Calu3 (cell line): ENCODE measurements around the gene CDH13. TPM values are rescaled to one million over a fixed set of nuclear protein-coding genes. Genes with fewer than 3 reads are reported as not detected.

ENCODE experiments used
- BruUV-seq: library from RNA; stranded (reverse); fragments of 400-500 nt; replicated peaks from 2 replicates; lab custom pipeline; 2021; lab: Mats Ljungman, UMichigan
- CTCF ChIA-PET: fragments of 300-600 bp; sonication (Branson Sonifier 250); formaldehyde crosslinking; loops from one replicate; lab custom pipeline; 2022; ENCODE audit warnings: antibody characterized with exemption; lab: Charles Lee
- DNase-seq: peaks from one replicate; pipeline ENCODE4 v3.0.0; 2022
- H3K27ac Mint-ChIP-seq: one replicate; pipeline ENCODE4 v1.8.0; 2022; ENCODE audit warnings: mixed read lengths; ENCODE audit not compliant: unreplicated experiment
- H3K27me3 Mint-ChIP-seq: one replicate; pipeline ENCODE4 v1.8.0; 2022; ENCODE audit warnings: mixed read lengths; ENCODE audit not compliant: unreplicated experiment
- H3K36me3 Mint-ChIP-seq: one replicate; pipeline ENCODE4 v1.8.0; 2022; ENCODE audit warnings: mild to moderate bottlenecking, moderate library complexity, mixed read lengths; ENCODE audit not compliant: insufficient read depth, unreplicated experiment
- H3K4me1 Mint-ChIP-seq: one replicate; pipeline ENCODE4 v1.8.0; 2022; ENCODE audit warnings: mild to moderate bottlenecking, low read depth, mixed read lengths; ENCODE audit not compliant: unreplicated experiment
- H3K4me3 Mint-ChIP-seq: one replicate; pipeline ENCODE4 v1.8.0; 2022; ENCODE audit warnings: mild to moderate bottlenecking, low read depth, moderate library complexity, mixed read lengths; ENCODE audit not compliant: unreplicated experiment
- H3K9me3 Mint-ChIP-seq: one replicate; pipeline ENCODE4 v1.8.0; 2022; ENCODE audit warnings: low read depth, mixed read lengths; ENCODE audit not compliant: unreplicated experiment
- CTCF ChIP-seq: fragments of 200-600 bp; IDR thresholded peaks from one replicate; pipeline ENCODE4 v1.8.0; 2022; ENCODE audit warnings: antibody characterized with exemption; ENCODE audit not compliant: unreplicated experiment
- intact Hi-C: fragments of 100-400 bp; cut with micrococcal nuclease; formaldehyde crosslinking; loops from one replicate; pipeline ENCODE4 v1.10.0; 2022; ENCODE audit not compliant: unreplicated experiment
- total RNA-seq: library from RNA; stranded (reverse); gene quantifications from 2 replicates; pipeline ENCODE4 v1.2.3, GENCODE V29; 2022

The CDH13 gene
- total RNA-seq, 1 experiment from 2014 or later = not detected

- Mint-ChIP-seq H3K4me3 (no peak overlapping the region), H3K4me1 (no peaks in the 10 kb centered on the region), H3K9me3 (peaks cover 18% of the 10 kb centered on the region), H3K27ac (no peak overlapping the region), H3K36me3 (no peaks in the 10 kb centered on the region), H3K27me3 (no peaks in the 10 kb centered on the region)
- CTCF ChIA-PET = no interaction called here
- BruUV-seq = no TSS peak
- TF ChIP-seq CTCF = no peak
- intact Hi-C loops = no loop called here
- DNase-seq = no peak
Observed at GRCh38 chr16:83400234-83400633, 773.5 kb downstream of the CDH13 start.

- Mint-ChIP-seq H3K4me1 (no peaks in the 10 kb centered on the region), H3K27ac (no peak overlapping the region), H3K9me3 (peaks cover 9% of the 10 kb centered on the region), H3K36me3 (no peaks in the 10 kb centered on the region), H3K4me3 (no peak overlapping the region), H3K27me3 (no peaks in the 10 kb centered on the region)
- BruUV-seq = no TSS peak
- CTCF ChIA-PET = no interaction called here
- intact Hi-C loops = no loop called here
- no peak for TF ChIP-seq CTCF
- no peak for DNase-seq
Observed at GRCh38 chr16:83402160-83402814, 775.5 kb downstream of the CDH13 start.

- no peak for DNase-seq
- Mint-ChIP-seq H3K36me3 (no peaks in the 10 kb centered on the region), H3K4me3 (no peak overlapping the region), H3K27me3 (no peaks in the 10 kb centered on the region), H3K27ac (no peak overlapping the region), H3K9me3 (peaks cover 9% of the 10 kb centered on the region), H3K4me1 (no peaks in the 10 kb centered on the region)
- BruUV-seq = no TSS peak
- TF ChIP-seq CTCF = no peak
- intact Hi-C loops = no loop called here
- CTCF ChIA-PET = no interaction called here
Observed at GRCh38 chr16:83402967-83403366, 776.2 kb downstream of the CDH13 start.

- intact Hi-C loops = no loop called here
- Mint-ChIP-seq H3K27ac (no peak overlapping the region), H3K27me3 (no peaks in the 10 kb centered on the region), H3K4me1 (no peaks in the 10 kb centered on the region), H3K9me3 (peaks cover 11% of the 10 kb centered on the region), H3K4me3 (no peak overlapping the region), H3K36me3 (no peaks in the 10 kb centered on the region)
- CTCF ChIA-PET = no interaction called here
- TF ChIP-seq CTCF = no peak
- DNase-seq = no peak
- BruUV-seq = no TSS peak
Observed at GRCh38 chr16:83403761-83404160, 777.0 kb downstream of the CDH13 start.
